Effector memory CD8-positive, alpha-beta T cell (primary cell): Measurements from ENCODE around the gene PTPN14.

Source experiments
- ATAC-seq: fragments of 150-1000 bp; cut with Tn5 transposase; replicated peaks from 2 replicates; pipeline ENCODE4 v1.10.0; 2021; ENCODE audit warnings: mild to moderate bottlenecking, moderate library complexity
- DNase-seq, 3 experiments: peaks; one replicate each; pipeline ENCODE4 v3.0.0; 2021
- H3K27ac Mint-ChIP-seq, 2 donors: one replicate each; pipeline ENCODE4 v1.8.0; 2022; ENCODE audit warnings: mild to moderate bottlenecking in 2 of 2, mixed read lengths in 2 of 2, moderate library complexity in 2 of 2
- H3K27me3 Mint-ChIP-seq, 2 donors: one replicate each; pipeline ENCODE4 v1.8.0; 2022; ENCODE audit warnings: mixed read lengths in 2 of 2
- H3K36me3 Mint-ChIP-seq: one replicate; pipeline ENCODE4 v1.8.0; 2022; ENCODE audit warnings: mild to moderate bottlenecking, moderate library complexity, mixed read lengths; ENCODE audit not compliant: insufficient read depth
- H3K4me1 Mint-ChIP-seq, 2 donors: one replicate each; pipeline ENCODE4 v1.8.0; 2022; ENCODE audit warnings: low read depth in 2 of 2, mixed read lengths in 2 of 2
- H3K4me3 Mint-ChIP-seq, 2 donors: one replicate each; pipeline ENCODE4 v1.8.0; 2022; ENCODE audit warnings: mild to moderate bottlenecking in 2 of 2, mixed read lengths in 2 of 2, moderate library complexity in 2 of 2
- H3K9me3 Mint-ChIP-seq, 2 donors: one replicate each; pipeline ENCODE4 v1.8.0; 2022; ENCODE audit warnings: mixed read lengths in 2 of 2

PTPN14 gene

GRCh38 chr1:214438530-214438929 is 112.9 kb downstream of the PTPN14 start:
- ATAC-seq (no peak), DNase-seq (no peak)
- no peak overlapping the region for H3K27ac Mint-ChIP-seq
- peaks cover 9 to 19% of the 10 kb centered on the region in 2 donors for H3K4me1 Mint-ChIP-seq
- peaks cover 0 to 8% of the 10 kb centered on the region in 2 donors for H3K27me3 Mint-ChIP-seq
- no peaks in the 10 kb centered on the region for H3K36me3 Mint-ChIP-seq
- no peaks in the 10 kb centered on the region for H3K9me3 Mint-ChIP-seq
- peak overlapping the region in 1 of 2 donors; percentile 56 for H3K4me3 Mint-ChIP-seq

GRCh38 chr1:214438075-214438474 is 113.3 kb downstream of the PTPN14 start:
- H3K4me3 Mint-ChIP-seq = no peak overlapping the region
- H3K36me3 Mint-ChIP-seq = no peaks in the 10 kb centered on the region
- no peak overlapping the region for H3K27ac Mint-ChIP-seq
- DNase-seq = no peak
- ATAC-seq = no peak
- peaks cover 0 to 9% of the 10 kb centered on the region in 2 donors for H3K27me3 Mint-ChIP-seq
- no peaks in the 10 kb centered on the region for H3K9me3 Mint-ChIP-seq
- H3K4me1 Mint-ChIP-seq = peaks cover 9 to 19% of the 10 kb centered on the region in 2 donors

GRCh38 chr1:214435867-214436266 is 115.5 kb downstream of the PTPN14 start:
- Mint-ChIP-seq H3K27me3 (peaks cover 0 to 9% of the 10 kb centered on the region in 2 donors), H3K9me3 (no peaks in the 10 kb centered on the region), H3K4me1 (peaks cover 5 to 19% of the 10 kb centered on the region in 2 donors), H3K4me3 (no peak overlapping the region), H3K36me3 (no peaks in the 10 kb centered on the region), H3K27ac (no peak overlapping the region)
- ATAC-seq (no peak), DNase-seq (no peak)

- Mint-ChIP-seq H3K4me3 (no peak overlapping the region), H3K27ac (no peak overlapping the region), H3K9me3 (no peaks in the 10 kb centered on the region), H3K36me3 (no peaks in the 10 kb centered on the region), H3K4me1 (peaks cover 14 to 18% of the 10 kb centered on the region in 2 donors), H3K27me3 (peaks cover 0 to 9% of the 10 kb centered on the region in 2 donors)
- DNase-seq = no peak
- ATAC-seq = no peak
These were observed 119.2 kb downstream of the PTPN14 start for GRCh38 chr1:214432245-214432644.

GRCh38 chr1:214429951-214430770 is 121.2 kb downstream of the PTPN14 start:
- peaks cover 14 to 19% of the 10 kb centered on the region in 2 donors for H3K4me1 Mint-ChIP-seq
- peaks cover 0 to 9% of the 10 kb centered on the region in 2 donors for H3K27me3 Mint-ChIP-seq
- no peak overlapping the region for H3K27ac Mint-ChIP-seq
- no peak overlapping the region for H3K4me3 Mint-ChIP-seq
- H3K36me3 Mint-ChIP-seq = no peaks in the 10 kb centered on the region
- no peaks in the 10 kb centered on the region for H3K9me3 Mint-ChIP-seq
- ATAC-seq (no peak), DNase-seq (no peak)

GRCh38 chr1:214427871-214428277 is 123.5 kb downstream of the PTPN14 start:
- Mint-ChIP-seq H3K4me1 (peaks cover 14 to 19% of the 10 kb centered on the region in 2 donors), H3K9me3 (no peaks in the 10 kb centered on the region), H3K27ac (peak overlapping the region; percentile 58 to 92), H3K27me3 (no peaks in the 10 kb centered on the region), H3K36me3 (no peaks in the 10 kb centered on the region), H3K4me3 (peak overlapping the region; percentile 1 to 54)
- ATAC-seq (peak; percentile 97), DNase-seq (peak; percentile 37 to 54 (median 42))

- Mint-ChIP-seq H3K4me1 (peaks cover 14 to 19% of the 10 kb centered on the region in 2 donors), H3K27me3 (no peaks in the 10 kb centered on the region), H3K27ac (peak overlapping the region in 1 of 2 donors; percentile 26), H3K4me3 (no peak overlapping the region), H3K36me3 (no peaks in the 10 kb centered on the region), H3K9me3 (no peaks in the 10 kb centered on the region)
- DNase-seq = no peak
- no peak for ATAC-seq
These were observed 125.0 kb downstream of the PTPN14 start for GRCh38 chr1:214426426-214426812.

GRCh38 chr1:214425716-214426425 is 125.5 kb downstream of the PTPN14 start:
- DNase-seq (no peak), ATAC-seq (no peak)
- Mint-ChIP-seq H3K4me1 (peaks cover 14 to 19% of the 10 kb centered on the region in 2 donors), H3K36me3 (no peaks in the 10 kb centered on the region), H3K27ac (peak overlapping the region in 1 of 2 donors; percentile 26), H3K9me3 (no peaks in the 10 kb centered on the region), H3K27me3 (no peaks in the 10 kb centered on the region), H3K4me3 (no peak overlapping the region)

- Mint-ChIP-seq H3K36me3 (no peaks in the 10 kb centered on the region), H3K4me1 (peaks cover 14 to 19% of the 10 kb centered on the region in 2 donors), H3K27me3 (no peaks in the 10 kb centered on the region), H3K9me3 (no peaks in the 10 kb centered on the region), H3K27ac (no peak overlapping the region), H3K4me3 (no peak overlapping the region)
- ATAC-seq = no peak
- no peak for DNase-seq
These were observed 126.3 kb downstream of the PTPN14 start for GRCh38 chr1:214425101-214425500.

GRCh38 chr1:214423045-214423444 is 128.4 kb downstream of the PTPN14 start:
- Mint-ChIP-seq H3K4me1 (peaks cover 7 to 8% of the 10 kb centered on the region in 2 donors), H3K36me3 (no peaks in the 10 kb centered on the region), H3K27me3 (no peaks in the 10 kb centered on the region), H3K27ac (no peak overlapping the region), H3K9me3 (no peaks in the 10 kb centered on the region), H3K4me3 (no peak overlapping the region)
- DNase-seq (no peak), ATAC-seq (no peak)

GRCh38 chr1:214422137-214422671 is 129.2 kb downstream of the PTPN14 start:
- Mint-ChIP-seq H3K4me1 (no peaks in the 10 kb centered on the region), H3K9me3 (no peaks in the 10 kb centered on the region), H3K36me3 (no peaks in the 10 kb centered on the region), H3K4me3 (no peak overlapping the region), H3K27me3 (no peaks in the 10 kb centered on the region), H3K27ac (no peak overlapping the region)
- ATAC-seq = no peak
- no peak for DNase-seq

- DNase-seq (no peak), ATAC-seq (no peak)
- Mint-ChIP-seq H3K36me3 (no peaks in the 10 kb centered on the region), H3K27me3 (no peaks in the 10 kb centered on the region), H3K27ac (no peak overlapping the region), H3K4me3 (no peak overlapping the region), H3K4me1 (no peaks in the 10 kb centered on the region), H3K9me3 (no peaks in the 10 kb centered on the region)
These were observed 130.6 kb downstream of the PTPN14 start for GRCh38 chr1:214420833-214421232.

GRCh38 chr1:214420341-214420740 is 131.1 kb downstream of the PTPN14 start:
- Mint-ChIP-seq H3K4me3 (no peak overlapping the region), H3K36me3 (no peaks in the 10 kb centered on the region), H3K27me3 (peaks cover 0 to under 1% of the 10 kb centered on the region in 2 donors), H3K27ac (no peak overlapping the region), H3K4me1 (no peaks in the 10 kb centered on the region), H3K9me3 (no peaks in the 10 kb centered on the region)
- ATAC-seq (no peak), DNase-seq (no peak)
